NCI-H526 treated with DMSO at 0.1 percent for 48 hours (cell line): ENCODE data around the gene NUDT19.
"Not testable (repeated sequence)": the region's sequence is repeated elsewhere in the genome, so short reads cannot be mapped to it uniquely, and the experiment has no call there.

Experiments used
- DNase-seq: peaks from one replicate; lab custom pipeline; 2025; lab: John Stamatoyannopoulos, UW

NUDT19 gene

DNA sequence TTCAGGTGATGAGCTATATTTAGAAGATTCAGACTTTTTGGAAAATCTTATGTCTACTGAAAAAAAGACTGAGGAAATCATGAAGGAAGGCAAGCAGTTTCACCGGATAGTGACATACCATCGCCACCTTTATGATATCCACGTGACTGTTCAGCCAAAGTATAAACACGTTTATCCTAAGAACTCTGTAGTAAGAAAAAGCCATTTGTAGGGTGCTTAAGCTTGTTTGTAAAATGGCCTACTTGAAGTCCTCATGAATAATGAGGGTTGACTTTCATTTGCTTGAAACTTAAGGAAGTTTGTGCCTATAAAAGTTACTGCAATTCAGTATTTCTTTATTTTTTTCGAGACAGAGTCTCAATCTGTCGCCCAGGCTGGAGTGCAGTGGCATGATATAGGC lies 20.1 kb downstream of the NUDT19 start:
- DNase-seq = no peak

DNA sequence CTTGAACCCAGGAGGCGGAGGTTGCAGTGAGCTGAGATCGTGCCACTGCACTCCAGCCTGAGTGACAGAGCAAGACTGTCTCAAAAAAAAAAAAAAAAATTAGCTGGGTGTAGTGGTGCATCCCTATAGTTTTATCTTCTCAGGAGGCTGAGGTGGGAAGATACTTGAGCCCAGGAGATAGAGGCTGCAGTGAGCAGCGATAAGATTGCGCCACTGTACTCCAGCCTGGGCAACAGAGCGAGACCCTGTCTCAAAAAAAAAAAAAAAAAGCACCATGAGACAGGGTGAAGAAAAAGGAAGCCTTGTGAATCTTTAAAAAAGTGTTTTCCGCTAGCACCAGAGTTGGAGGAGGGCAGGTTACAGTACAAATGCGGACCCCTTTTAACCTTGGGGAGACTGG lies 24.6 kb downstream of the NUDT19 start:
- not testable (repeated sequence) for DNase-seq

DNA sequence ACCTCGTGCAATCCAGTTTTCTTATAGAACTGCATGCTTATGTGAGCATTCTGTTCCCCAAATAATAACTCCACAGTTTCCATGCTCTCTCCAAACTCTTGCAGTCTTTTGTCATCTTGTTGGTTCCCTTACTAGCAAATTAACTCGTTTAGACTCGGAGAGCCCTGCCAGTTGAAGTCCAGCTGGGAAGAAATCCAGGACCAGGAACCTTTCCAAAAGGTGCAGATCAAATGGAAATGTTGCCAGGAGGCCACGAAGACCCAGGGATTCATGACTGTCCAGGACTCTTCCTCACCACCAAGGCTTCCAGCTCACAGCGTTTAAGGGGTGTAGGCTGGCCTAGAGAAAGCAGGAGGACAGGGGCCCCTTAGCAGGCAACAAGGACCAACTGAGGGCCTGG lies 25.9 kb downstream of the NUDT19 start:
- no peak for DNase-seq

DNA sequence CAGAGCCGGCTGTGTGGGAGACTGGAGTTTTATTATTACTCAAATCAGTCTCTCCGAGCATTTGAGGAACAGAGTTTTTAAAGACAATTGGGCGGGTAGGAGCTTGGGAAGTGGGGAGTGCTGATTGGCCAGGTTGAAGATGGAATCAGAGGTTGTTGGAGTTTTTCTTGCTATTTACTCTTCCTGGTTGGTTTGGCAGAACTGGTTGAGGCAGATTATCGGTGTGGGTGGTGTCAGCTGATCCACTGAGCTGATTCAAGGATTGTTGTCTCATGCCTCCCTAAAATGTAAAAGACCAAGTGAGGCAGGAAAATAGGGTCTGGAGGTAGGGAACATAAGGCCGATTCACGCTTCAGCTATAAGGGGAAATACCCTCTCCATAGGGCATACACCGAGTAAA lies 26.7 kb downstream of the NUDT19 start:
- DNase-seq = no peak

DNA sequence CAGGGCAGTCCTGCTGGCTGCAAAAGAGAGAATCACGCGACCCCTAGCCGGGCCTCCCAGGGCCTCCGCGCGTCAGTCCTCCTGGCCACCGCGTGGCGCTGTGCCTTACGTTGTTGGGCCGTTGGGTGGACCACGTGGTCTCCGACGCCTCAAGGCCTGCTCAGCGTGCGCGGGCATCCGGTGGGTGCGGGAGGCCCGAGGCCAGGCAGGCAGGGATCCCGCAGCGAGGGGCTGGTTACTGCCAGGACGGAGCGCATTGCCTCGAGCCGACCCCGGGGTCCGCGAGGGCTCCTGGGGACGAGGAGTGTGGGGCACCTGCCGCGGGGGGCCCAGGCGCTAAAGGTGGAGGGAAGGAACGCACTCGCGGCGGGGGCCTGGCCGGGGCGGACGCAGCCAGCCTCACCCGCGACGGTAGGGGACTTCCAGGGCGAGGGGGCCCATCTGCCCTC lies 28.0 kb downstream of the NUDT19 start, which contains the start of gene TDRD12:
TSS of gene TDRD12 (plus strand) at position 157 of the 449 bp plus-strand sequence. CDS start 306 bp downstream, outside the sequence.
- DNase-seq = no peak

DNA sequence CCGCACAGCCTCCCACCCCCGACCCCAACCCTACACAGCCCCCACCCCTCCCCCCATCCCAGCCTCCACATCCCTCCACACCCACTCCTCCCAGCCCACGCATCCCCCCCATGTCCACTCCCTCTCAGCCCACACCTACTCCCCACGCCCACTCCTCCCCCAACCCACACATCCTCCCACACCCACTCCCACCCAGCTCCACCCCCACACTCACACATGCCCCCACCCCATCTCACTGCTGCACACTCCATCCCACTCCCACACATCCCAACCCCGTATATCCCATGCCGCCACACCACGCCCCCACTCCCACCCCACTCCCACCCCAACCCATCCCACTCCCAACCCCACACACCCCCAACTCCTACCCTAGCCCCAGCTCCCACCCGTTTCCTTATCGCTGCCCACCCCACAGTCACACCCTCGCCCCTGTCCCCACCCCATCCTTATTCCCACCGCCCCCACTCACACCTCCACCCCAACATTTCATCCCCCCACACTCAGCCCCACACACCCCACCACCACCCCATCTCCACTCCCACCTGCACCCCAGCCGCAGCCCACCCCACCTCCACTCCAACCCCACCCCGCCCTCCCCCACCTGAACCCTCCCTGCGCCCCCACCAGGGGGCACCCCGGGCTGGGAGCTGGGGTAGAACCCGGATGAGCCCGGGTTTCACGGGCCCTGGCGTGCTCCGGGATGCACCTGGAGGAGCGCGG lies 28.8 kb downstream of the NUDT19 start:
- no peak for DNase-seq

DNA sequence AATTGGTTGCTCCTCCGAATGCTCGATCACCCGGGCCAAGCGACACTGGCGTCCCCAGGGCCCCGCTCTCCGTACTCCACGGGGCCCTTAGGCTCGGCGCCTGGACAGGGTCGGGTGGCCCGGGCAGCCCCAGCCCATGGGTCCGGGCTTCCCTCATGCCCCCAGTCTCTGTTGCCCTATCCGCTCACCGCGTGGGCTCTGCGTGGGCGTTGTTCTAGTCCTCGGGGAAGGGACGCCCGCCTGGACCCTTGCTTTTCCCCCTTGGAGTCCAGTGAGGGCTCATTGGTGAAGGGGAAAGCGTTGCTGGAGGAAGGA lies 29.3 kb downstream of the NUDT19 start:
- DNase-seq = no peak

DNA sequence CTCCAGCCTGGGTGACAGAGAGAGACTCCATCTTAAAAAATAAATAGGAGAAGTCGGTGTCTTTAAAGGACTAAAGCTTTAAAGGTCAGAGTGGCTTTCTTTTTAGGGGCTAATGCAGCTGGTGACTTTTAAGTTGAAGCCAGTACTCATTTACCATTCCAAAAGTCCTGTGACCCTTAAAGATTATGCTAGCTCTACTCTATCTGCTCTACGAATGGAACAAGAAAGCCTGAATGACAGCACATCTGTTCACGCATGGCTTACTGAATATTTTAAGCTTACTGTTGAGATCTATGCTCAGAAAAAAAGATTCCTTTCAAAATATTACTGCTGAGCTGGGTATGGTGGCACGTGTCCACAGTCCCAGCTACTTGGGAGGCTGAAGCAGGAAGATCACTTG lies 44.3 kb downstream of the NUDT19 start:
- DNase-seq = no peak

DNA sequence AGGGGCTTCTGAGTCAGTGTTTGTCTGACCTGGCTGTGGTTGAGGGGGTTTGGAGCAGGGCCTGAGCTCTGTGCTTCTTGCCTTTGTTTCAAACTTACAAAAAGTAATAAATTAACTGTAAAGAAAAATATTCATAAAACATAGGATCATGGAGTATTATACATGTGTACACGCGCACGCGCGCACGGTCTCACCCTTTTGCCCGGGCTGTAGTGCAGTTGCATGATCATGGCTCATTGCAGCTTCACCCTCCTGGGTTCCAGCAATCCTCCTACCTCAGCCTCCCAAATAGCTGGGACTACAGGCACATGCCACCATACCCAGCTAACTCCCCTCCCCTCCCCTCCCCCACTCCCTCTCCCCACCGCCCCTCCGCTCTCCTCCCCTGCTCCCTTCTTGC lies 51.4 kb downstream of the NUDT19 start:
- DNase-seq = no peak

DNA sequence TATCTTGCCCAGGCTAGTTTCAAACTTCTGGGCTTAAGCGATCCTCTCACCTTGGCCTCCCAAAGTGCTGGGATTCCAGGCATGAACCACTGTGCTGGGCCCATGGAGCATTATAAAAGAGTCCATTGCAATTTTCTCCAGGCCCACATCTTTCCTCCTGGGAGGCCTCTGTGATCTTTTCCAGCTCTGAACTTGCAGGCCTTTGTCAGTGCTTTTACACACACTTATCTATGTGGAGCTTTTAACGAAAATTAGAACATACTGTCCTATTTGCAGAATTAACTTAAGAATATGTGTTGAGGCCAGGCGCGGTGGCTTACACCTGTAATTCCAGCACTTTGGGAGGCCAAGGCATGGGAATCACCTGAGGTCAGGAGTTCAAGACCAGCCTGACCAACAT lies 51.8 kb downstream of the NUDT19 start:
- DNase-seq = no peak

DNA sequence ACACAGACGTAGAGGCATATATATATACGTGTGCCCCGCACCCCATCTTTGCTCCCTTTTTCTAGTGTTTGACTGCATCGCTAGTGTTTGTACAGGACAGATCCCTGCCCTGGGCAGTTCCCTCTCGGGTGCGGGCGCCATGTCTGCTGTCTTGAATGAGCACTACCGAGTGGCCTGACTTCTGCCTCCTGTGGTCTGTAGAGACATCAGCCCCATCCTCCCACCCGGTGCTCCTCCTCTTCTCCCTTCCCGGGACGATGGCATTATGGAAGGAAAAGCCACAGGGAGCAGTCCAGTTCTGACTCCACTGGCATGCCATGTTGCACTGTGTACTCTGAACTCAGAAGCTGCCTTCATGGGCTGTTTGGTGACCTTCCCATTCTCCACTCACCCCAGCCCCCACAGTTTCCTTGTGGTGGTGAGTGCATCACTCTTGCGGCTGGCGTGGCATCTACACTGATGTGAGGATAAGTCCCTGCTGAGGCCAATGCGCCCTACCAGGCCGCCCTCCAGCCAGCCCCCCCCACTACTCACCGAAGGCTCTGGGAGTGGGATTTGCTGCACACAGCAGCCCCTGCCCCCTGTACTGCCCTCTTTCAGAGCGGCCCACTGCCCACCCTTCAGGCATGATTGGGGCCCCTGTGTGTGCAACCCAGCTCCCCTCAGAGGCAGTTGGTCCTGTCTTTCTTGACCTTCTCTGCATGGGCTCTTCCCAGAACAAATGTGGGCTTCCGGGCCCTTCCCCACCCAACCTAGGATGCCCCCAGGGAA lies 53.1 kb downstream of the NUDT19 start:
- no peak for DNase-seq

DNA sequence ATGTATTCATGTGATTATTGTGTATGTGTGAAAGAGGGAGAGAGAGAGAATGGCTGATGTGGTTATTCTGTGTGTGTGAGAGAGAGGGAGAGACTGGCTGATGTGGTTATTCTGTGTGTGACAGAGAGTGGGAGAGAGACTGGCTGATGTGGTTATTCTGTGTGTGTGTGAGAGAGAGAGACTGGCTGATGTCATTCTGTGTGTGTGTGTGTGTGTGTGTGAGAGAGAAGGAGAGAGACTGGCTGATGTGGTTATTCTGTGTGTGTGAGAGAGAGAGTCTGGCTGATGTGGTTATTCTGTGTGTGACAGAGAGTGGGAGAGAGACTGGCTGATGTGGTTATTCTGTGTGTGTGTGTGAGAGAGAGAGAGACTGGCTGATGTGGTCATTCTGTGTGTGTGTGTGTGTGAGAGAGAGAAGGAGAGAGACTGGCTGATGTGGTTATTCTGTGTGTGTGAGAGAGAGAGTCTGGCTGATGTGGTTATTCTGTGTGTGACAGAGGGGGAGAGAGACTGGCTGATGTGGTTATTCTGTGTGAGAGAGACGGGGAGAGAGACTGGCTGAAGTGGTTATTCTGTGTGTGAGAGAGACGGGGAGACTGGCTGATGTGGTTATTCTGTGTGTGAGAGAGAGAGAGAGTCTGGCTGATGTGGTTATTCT lies 54.1 kb downstream of the NUDT19 start:
- DNase-seq = not testable (repeated sequence)

DNA sequence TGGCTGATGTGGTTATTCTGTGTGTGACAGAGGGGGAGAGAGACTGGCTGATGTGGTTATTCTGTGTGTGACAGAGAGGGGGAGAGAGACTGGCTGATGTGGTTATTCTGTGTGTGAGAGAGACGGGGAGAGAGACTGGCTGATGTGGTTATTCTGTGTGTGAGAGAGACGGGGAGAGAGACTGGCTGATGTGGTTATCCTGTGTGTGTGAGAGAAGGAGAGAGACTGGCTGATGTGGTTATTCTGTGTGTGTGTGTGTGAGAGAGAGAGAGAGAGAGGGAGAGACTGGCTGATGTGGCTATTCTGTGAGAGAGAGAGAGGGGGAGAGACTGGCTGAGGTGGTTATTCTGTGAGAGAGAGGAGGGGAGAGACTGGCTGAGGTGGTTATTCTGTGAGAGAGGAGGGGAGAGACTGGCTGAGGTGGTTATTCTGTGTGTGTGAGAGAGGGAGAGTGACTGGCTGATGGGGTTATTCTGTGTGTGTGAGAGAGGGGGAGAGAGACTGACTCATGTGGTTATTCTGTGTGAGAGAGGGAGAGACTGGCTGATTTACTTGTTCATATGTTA lies 55.1 kb downstream of the NUDT19 start:
- DNase-seq = not testable (repeated sequence)

DNA sequence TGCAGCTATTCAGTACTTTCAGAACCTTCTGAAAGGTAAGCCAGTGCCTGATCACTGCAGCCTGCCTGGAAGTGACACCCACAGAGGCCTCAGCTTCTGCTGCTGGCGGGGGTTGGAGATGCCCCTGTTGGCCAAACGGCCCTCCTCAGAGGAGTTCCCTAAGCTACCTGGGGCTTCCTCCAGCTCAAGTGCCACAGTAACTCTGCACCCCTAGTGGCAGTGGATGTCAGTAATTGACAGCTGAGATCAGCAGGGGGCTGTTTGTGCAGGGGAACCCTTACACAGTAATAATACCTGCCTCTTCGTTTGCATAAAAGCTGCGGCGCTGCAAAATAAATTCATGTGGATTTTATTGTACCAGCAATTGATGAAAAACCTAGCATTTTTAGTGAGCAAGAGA lies 56.9 kb downstream of the NUDT19 start:
- peak; percentile 19 for DNase-seq

DNA sequence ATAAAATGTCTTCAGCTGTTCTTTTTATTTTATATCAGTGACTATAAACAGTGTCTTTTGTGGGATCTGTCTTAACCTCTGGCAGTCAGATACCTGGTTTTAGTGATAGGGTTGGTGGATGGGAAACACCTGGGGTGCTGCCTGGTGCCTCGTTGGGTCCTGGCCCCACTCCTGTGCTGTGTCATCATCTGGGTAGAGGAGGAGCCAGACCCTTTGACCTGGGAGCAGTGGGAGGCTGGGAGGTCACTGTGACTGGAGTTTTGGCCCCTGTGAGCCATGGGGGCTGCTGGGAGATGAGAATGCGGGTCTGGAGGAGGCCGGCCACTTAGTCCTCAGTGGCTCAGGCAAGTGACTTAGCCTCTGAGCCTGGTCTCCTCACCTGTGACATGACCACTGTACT lies 57.3 kb downstream of the NUDT19 start:
- no peak for DNase-seq

DNA sequence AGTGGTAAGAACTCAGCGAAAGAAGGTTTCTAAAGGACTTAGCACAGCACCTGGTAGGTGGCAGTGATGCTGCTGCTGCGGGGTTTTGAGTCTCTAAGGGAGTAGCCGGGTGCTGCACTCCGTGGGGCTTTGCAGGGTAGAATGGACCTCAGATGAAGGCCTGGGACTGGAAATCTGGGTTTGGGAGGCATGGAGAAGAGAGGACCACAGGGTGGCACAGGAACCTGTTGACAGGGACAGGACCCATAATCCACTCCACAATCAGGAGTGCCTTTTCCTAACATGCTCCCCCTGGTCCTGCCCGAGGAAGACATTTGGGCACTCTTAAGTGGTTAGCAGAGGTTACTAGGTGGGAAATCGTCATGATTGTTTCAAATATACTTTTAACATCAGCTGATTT lies 57.7 kb downstream of the NUDT19 start:
- DNase-seq = no peak

DNA sequence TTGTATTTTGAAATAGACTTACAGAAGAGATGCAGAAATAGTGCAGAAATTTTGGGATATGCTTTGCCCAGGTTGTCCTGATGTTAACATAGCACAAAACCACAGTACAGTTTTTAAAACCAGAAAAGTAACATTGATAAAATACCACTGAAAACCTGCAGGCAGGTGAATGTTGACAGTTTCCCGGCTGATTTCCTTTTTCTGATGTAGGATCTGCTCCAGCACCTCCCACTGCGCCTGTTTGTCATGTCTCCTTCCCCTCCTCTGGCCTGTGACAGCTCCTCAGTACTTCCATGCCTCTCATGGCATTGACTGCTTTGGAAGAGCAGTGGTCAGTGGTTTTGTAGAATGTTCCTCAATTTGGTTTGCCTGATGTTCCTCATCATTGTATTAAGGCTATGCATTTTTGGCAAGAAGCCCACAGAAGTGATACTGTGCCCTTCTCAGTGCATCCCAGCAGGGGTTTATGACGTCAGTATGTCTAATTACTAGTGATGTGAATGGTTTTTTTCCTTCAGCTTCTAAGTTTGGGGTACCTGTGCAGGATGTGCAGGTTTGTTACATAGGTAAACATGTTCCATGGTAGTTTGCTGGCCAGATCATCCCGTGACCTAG lies 58.9 kb downstream of the NUDT19 start:
- DNase-seq = no peak

DNA sequence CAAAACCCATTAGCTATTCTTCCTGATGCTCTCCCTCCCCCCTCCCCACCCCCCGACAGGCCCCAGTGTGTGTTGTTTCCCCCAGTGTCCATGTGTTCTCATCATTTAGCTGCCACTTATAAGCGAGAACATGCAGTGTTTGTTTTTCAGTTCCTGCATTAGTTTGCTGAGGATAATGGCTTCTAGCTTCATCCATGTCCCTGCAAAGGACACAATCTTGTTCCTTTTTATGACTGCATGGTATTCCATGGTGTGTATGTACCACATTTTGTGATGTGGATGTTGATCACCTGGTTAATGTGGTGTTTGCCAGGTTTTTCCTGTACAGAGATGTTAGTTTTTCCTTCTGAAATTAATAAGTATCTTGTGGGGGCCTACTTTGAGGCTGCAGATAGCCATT lies 59.4 kb downstream of the NUDT19 start:
- no peak for DNase-seq

DNA sequence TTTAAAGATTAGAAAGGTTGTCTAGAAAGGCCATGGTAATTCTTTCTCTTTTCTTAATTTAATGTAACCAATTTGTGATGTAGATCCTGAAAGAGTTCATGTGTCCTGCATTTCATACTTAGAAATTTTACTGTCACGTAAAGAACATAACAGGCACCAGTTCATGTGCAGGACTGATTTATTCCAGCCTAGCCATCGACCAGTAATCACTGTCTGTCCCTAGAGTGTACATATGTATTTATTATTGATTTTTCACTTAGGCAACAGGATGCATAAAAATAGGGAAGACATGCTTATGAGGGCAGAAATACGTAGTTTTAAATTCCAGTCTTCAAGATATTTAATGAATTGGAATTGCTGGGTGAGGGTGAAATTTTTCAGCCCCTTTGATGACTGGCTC lies 65.6 kb downstream of the NUDT19 start:
- no peak for DNase-seq
